Fibroblast of mammary gland (primary cell): ENCODE data around the gene RAMP3.
A peak's percentile ranks its signal among the peaks of the same experiment; 100 is the strongest.
"Not testable (repeated sequence)": the region's sequence is repeated elsewhere in the genome, so short reads cannot be mapped to it uniquely, and the experiment has no call there.

Experiments used
- DNase-seq: peaks from one replicate; pipeline ENCODE4 v3.0.0-alpha.2; 2010; ENCODE audit warnings: low read depth
- H3K4me3 ChIP-seq: 2 replicates; pipeline ENCODE4 v1.5.1; 2011; ENCODE audit warnings: low read depth, mild to moderate bottlenecking, low read length, moderate library complexity; ENCODE audit not compliant: control insufficient read depth
- TF ChIP-seq, protein P1 (sequence below): conservative IDR thresholded peaks from 2 replicates; pipeline ENCODE4 v1.5.1; 2011; ENCODE audit warnings: low read depth, low read length, inconsistent platforms; ENCODE audit not compliant: control insufficient read depth, insufficient read depth

Gene RAMP3

DNA sequence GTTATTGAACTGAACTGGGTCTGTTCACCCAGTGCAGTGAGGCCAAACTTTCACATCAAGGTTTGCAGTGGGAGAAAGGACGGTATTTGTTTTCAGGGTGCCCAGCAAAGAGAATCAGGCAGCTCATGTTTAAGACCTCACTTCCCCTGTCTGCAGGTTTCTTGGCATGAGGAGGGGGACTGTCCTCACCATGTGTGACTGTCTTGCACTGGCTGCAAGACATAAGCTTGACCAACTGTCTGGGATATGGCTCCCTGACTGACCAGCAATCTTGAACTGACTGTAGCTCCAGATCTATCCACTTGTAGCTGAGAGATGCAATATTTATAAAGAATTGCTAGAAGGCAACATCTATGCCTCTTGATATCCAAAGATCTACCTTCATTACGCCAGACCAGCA, 39.9 kb downstream of the RAMP3 start:
- H3K4me3 ChIP-seq = no peak overlapping the region
- no peak for DNase-seq
- TF ChIP-seq, protein P1, sequence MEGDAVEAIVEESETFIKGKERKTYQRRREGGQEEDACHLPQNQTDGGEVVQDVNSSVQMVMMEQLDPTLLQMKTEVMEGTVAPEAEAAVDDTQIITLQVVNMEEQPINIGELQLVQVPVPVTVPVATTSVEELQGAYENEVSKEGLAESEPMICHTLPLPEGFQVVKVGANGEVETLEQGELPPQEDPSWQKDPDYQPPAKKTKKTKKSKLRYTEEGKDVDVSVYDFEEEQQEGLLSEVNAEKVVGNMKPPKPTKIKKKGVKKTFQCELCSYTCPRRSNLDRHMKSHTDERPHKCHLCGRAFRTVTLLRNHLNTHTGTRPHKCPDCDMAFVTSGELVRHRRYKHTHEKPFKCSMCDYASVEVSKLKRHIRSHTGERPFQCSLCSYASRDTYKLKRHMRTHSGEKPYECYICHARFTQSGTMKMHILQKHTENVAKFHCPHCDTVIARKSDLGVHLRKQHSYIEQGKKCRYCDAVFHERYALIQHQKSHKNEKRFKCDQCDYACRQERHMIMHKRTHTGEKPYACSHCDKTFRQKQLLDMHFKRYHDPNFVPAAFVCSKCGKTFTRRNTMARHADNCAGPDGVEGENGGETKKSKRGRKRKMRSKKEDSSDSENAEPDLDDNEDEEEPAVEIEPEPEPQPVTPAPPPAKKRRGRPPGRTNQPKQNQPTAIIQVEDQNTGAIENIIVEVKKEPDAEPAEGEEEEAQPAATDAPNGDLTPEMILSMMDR = no peak

DNA sequence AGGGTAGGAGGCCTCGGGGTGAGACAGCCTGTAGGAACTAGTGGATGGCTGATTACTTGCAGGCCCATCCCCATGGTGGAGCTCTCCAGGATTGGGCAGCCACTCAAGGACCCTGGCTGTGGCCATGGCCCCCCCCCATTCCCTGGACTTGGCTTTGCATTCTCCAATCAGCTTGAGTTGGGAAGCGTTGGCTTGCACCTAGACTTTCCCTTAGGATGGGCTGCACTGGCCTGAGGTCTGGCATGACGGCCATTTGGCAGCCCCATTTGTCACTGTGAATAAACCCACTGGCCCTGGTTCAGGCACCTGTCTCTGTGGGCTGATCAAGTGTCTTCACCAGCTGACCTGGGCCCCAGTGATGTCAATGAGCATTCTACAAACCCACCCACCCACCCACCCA, 41.4 kb downstream of the RAMP3 start:
- DNase-seq = no peak
- H3K4me3 ChIP-seq = no peak overlapping the region
- TF ChIP-seq, protein P1 = no peak

DNA sequence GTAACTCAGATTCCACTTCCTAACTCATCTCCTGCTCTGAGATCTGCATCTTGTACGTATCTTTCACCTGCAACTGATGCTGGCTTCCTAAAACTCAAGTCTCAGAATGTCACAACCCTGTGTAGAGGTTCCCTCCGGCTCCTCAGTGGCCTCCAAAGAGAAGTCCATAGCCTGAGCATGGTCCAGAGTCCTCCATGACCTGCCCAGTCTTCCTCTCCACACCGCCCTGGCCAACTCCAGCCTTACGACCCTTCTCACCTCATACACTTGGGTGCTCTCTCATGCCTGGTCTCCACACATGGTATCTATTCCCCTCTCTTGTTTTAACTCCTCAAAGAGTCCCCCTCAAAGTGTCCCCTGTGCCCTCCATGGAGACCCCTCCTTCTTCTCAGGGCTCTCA, 41.9 kb downstream of the RAMP3 start:
- DNase-seq = no peak
- no peak overlapping the region for H3K4me3 ChIP-seq
- TF ChIP-seq, protein P1 = no peak

DNA sequence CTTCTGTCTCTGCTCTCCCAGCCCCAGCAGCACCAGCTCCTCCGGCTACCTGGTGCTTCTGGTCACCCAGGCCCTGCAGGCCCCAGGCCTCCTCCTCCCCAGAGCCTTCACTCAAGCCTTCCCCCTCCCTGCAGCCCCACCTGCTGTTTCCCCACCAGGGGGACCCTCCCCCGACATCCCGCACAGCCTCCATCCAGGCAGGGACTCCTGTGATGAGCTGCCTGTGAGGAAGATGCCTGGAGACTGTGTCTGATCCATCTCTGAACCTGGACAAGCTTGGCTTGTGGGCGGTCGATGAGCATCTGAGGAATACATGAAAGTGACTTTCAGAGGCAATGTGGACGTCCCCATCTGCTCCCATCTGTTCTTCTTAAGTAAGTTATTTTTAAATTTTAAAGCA, 45.0 kb downstream of the RAMP3 start:
- TF ChIP-seq, protein P1 = no peak
- no peak overlapping the region for H3K4me3 ChIP-seq
- no peak for DNase-seq

DNA sequence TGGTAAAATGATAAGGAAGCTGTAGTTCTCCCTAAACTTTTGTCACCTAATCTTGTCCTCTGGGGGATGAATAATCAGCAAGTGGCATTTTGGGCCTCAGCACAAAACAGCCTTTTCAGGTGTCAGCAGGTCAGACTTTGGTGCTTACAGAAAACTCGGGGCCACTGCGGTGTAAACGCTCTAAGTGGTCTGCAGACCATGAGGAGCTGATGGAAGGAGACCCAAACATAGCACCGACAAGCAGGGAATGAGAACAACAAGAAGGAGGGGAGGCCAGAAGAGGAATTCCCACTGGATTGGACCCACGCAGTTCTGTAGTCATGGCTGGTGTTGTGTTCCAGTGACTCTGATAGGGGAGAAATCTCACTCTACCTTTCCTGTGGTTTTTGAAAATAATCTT, 45.4 kb downstream of the RAMP3 start:
- no peak for DNase-seq
- no peak overlapping the region for H3K4me3 ChIP-seq
- TF ChIP-seq, protein P1 = no peak

DNA sequence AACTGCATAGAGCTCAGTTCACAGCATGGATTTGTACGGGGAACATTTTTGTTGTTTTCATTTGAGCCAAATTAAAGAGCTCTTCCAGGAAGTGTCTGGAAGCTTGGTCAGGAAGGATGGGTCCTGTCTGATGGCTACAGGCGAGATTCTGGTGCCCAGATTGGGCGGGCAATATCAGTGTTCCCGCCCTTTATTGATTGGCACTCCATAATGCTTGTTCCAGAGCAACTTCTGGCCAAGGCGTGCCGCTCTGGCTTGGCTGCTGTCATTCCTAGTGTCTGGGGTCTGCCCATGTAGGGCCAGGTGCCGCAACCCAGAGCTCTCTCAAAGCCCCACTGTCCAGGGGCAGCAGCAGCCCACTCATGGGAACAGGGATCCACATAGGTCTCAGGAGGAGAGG, 45.9 kb downstream of the RAMP3 start:
- TF ChIP-seq, protein P1 = no peak
- no peak overlapping the region for H3K4me3 ChIP-seq
- no peak for DNase-seq

DNA sequence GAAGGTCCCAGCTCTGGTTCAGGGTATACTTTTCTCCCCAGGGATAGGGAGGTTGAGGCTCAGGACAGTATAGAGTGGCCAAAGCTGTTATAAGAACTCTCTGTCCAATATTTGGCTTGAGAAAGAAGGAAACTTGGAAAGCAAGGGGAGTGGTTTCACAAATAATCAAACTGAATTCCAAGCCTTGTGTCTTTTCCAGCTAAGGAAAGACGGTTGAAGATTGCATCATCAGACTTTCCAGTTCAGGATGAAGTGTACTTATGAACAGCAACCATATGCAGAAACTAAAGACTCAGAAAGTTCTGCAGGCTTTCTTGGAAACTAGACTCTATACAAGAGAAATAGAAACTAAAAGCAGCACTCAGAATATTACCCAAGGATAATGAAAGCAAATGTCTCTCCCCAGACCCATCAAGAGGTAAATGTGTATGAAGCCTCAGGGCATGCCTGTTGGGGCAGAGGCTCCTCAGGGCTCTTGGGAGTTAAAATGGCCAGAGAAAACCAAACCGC, 46.4 kb downstream of the RAMP3 start:
- H3K4me3 ChIP-seq = peak overlapping the region; percentile 26
- TF ChIP-seq, protein P1 = no peak
- DNase-seq = peak; percentile 78

DNA sequence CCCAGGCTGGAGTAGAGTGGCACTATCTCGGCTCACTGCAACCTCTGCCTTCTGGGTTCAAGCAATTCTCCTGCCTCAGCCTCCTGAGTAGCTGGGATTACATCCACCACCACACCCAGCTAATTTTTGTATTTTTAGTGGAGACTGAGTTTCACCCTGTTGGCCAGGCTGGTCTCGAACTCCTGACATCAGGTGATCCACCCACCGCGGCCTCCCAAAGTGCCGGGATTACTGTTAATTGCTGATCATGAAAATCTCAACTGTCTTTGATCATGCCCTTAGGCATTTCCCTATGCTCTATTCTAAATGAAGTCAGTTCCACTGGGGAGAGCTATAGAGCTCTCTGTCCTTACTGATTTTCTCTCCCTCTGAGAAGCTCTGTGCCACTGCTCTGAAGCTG, 48.7 kb downstream of the RAMP3 start:
- DNase-seq, H3K4me3 ChIP-seq: not testable (repeated sequence)

DNA sequence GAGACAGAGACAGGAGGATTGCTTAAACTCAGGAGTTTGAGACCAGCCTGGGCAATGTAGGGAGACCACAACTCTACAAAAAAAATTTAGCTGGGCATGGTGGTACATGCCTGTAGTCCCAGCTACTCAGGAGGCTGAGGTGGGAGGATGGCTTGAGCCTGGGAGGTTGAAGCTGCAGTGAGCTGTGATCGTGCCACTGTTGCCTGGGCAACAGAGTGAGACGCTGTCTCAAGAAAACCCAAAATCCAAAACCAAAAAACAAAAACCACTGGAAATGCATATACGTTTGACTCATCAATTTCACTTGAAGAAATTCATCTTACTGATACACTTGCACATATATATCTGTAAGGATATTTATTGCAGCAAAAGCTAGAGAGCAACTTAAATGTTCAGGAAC, 52.3 kb downstream of the RAMP3 start:
- not testable (repeated sequence) for DNase-seq, H3K4me3 ChIP-seq
